GM18498 (cell line): ENCODE results near the gene TBX1.

ENCODE experiments used
- ATAC-seq: cut with Tn5 transposase; IDR thresholded peaks from one replicate; pipeline ENCODE4 v1.9.1; 2021; ENCODE audit warnings: mild to moderate bottlenecking, moderate library complexity; ENCODE audit not compliant: unreplicated experiment

Gene TBX1

GRCh38 chr22:19751497-19752245, 8.9 kb upstream of the TBX1 start:
- no peak for ATAC-seq

DNA sequence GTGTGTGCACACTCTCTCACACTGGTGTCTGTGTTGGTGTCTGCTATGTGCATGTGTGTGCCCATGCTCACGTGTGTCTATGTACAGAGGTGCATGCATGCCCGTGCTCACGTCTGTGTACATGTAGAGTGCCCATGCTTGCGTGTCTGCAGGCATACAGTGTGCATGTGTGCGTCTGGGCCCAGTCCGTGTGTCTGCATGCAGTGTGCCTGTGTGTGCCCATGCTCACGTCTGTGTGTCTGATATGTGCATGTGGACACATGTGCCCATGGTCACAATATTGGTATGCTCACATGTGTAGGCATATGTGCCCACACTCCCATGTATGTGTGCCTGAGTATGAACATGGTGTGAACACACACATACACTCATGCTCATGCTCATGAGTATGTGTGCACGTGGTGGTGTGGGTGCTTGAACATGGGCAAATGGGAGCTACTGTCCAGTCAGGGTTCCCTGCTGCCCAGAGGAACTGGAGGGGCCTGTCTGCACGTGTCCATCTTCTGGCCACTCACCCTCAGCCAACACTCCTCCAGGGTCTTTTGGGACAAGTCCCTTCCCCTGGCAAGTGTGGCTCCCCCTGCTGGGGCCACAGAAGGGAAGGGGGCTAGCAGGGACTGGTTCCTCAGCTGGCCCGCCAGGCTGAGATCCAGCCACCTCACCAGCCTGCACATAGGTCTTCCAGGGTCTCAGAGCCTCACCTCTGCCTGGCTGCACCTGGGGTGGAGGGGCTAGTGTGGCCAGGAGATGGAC, 7.3 kb upstream of the TBX1 start:
- no peak for ATAC-seq

DNA sequence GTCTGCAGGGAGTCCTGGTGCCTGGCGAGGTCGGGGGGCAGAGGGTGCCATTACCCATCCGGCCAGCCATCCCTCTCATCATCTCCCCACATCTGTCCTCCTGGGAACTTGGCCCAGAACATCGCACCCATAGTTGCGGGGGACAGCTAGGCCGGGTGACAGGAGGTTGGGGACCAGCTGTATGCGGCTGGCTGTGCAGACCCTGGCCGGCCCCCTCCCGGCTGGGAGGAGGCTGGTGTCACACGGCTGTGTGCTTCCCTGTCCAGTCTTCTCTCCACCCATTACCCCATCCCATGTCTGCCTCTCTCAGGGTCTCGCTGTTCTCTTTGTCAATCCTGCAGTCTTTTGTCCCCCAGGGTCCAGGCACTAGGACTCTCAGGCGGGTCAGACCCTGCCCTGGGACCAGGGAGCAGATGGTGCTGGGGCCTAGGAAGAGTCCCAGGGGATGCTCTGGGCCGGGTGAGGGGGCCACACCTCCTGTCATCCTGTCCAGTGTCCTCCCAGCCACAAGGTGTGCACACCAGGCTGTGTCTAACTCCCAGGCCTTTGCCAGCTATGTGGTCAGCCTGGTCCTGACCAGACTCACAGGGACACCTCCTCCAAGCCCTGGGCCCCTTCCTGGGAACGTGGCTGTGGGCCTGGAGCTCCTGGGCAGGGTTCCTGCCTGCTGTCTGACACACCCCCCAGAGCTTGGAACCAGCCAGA, 6.4 kb upstream of the TBX1 start:
- no peak for ATAC-seq

GRCh38 chr22:19754701-19755144, 5.9 kb upstream of the TBX1 start:
- no peak for ATAC-seq

DNA sequence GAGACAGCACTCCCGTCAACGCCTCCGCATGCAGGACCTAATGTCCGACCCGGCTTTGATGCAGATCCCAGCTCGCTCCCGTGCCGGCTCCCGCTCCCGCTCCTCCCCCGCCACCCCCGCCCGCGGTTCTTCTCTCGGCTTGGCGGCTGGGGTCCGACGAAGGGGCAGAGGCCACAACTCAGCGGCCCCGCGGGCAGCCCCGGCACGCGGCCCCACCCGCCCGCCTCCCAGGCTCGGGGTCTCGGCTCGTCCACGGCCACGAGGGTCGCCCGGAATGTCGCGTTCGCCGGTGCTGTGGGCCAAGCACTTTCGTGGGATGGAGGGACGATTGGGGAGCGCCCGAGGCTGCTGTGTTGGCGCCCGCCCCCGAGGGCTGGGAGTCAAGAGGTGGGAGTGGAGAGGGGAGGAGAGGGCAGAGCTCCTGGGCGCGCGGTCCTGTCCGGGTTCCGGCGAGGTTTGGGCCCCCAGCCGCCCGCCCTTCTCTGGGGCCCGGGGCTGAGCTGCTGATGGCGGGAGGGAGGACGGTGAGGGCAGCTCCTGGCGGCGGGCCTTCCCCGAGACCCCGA, 5.3 kb upstream of the TBX1 start:
- no peak for ATAC-seq

DNA sequence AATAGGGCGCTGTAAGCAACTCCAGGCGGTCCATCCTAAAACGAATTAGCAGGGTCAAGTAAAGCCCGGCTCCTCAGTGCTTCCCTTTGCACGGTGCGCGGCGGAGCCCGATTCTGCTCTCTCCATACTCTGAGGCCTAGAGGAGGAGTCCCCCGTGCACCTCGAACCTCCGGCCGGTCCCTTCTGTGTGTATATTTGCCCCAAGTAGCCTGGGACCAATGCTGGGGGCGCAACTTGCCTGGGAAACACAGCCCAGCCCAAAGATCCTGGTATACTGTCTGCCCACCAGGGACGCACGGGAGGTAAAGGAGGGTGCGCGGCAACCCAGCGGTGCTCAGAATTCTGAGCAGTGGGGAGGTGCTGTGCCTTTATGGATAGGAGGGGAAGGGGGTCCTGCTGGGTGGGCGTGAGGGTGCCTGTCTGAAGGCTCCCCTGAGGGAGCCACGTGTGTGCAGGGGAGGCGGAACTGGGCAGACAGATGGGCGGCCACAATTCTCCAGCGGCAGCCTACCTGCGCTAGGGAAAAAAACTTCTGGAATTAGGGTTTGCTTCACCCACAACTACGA, 4.8 kb upstream of the TBX1 start:
- no peak for ATAC-seq

GRCh38 chr22:19756288-19757128, 4.1 kb upstream of the TBX1 start:
- no peak for ATAC-seq

GRCh38 chr22:19757140-19757984, 3.2 kb upstream of the TBX1 start:
- no peak for ATAC-seq

DNA sequence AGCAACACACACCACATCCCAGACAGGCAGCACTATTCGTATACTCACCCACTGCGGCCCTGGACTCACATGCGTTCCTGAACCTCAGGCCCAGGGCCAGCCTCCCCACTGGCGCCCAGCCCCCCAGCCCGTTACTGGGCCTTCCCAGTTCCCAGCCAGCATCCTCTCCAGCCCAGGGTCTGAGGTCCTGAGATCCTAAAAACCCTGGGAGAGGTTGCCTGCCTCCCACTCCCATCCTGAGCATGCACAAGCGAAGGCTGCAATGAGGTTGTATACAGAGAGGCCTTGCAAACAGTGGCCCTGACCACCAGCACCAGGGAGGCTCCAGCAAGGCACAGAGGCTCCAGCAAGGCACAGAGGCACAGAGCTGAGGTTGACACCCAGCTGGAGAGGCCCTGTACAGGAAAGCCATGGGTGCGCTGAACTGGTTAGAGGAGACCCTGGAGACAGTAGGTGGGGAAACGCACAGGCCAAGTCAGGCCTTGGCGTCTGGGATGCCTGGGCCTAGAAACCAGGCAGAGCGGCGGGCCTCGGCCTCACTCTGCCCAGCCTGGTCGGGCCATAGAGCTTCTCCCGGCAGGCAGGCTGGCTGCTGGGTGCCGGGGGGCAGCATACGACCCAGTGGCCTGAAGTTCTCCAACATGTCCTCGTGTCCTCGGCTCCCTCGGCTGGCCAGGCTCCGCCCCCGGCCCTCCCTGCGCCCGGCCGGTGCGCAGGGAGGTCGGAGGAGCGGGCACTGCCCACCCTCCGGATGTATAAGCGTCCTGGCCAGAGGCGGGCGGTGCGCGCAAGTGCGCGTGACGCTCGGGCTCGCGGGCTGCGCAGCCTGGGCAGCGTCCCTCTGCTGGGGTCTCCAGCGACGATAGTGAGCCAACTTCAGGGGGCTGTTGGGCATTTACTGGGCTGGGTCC, 2.3 kb upstream of the TBX1 start:
- ATAC-seq = no peak

- ATAC-seq = no peak
These were observed 1.6 kb upstream of the TBX1 start for GRCh38 chr22:19758896-19759426.

- ATAC-seq = no peak
These were observed 1.0 kb upstream of the TBX1 start for GRCh38 chr22:19759427-19760057.

DNA sequence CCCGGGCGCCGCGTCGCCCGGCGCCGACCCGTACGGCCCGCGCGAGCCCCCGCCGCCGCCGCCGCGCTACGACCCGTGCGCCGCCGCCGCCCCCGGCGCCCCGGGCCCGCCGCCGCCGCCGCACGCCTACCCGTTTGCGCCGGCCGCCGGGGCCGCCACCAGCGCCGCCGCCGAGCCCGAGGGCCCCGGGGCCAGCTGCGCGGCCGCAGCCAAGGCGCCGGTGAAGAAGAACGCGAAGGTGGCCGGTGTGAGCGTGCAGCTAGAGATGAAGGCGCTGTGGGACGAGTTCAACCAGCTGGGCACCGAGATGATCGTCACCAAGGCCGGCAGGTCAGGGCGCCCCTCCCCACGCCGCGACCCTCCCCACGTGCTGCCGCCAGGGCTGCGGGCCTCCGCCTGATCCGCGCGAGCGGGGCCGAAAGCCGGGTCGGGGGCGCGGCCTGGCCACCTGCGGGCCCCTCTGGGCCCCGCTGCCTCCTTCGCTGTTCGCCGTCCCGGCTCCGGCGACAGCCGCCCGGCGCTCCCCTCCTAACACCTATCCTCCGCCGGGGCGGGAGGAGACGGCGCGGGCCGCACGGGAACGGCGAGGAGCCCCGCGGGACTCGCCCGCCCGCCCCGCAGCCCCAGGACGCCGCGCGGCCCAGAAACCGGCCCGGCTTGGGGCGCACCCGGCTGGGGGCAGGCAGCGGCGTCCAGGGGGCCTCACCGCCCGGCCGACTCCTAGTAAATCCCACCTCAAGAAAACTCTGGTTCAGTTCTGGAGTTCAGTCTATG, 560 bp downstream of the TBX1 start:
- ATAC-seq = no peak

DNA sequence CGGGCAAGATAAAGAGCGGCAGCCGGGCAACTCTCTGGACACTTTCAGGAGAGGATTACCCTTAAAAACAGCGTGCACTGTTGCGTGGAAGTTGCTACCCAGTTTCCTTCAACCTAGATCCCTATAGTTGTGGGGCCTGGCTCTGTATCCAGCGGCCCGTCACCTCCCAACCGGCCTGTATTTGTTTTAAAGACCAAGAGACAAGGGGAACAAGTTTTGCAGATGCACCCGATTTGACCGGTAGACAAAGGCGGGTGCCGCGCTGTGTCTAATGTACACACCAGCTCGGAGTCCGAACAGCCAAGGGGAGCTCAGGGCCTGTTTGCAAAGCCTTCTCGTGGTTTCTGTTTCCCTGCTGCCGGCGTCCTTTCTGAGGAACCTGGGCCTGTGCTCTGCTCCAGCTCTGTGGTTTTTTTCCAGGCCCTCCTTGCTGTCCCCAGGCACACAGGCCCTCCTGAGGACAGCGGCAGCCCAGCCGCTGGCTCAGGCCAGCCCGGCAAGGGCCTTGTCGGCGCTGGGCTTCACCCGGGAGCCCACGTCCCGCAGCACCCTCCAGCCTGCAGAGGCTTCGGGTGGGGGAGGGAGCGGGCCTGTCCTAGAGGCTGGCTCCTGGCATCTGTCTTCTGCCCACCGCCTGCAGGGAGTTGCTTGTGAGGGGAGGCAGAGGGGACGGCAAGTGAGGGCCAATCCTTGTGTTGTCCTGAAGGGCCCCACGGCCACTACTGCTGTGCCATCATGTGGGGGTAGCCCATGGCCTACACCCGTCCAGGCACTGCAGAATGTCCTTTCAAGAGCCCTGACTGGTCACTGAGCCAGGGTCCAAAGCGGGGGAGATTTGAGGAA, 1.4 kb downstream of the TBX1 start:
- no peak for ATAC-seq

DNA sequence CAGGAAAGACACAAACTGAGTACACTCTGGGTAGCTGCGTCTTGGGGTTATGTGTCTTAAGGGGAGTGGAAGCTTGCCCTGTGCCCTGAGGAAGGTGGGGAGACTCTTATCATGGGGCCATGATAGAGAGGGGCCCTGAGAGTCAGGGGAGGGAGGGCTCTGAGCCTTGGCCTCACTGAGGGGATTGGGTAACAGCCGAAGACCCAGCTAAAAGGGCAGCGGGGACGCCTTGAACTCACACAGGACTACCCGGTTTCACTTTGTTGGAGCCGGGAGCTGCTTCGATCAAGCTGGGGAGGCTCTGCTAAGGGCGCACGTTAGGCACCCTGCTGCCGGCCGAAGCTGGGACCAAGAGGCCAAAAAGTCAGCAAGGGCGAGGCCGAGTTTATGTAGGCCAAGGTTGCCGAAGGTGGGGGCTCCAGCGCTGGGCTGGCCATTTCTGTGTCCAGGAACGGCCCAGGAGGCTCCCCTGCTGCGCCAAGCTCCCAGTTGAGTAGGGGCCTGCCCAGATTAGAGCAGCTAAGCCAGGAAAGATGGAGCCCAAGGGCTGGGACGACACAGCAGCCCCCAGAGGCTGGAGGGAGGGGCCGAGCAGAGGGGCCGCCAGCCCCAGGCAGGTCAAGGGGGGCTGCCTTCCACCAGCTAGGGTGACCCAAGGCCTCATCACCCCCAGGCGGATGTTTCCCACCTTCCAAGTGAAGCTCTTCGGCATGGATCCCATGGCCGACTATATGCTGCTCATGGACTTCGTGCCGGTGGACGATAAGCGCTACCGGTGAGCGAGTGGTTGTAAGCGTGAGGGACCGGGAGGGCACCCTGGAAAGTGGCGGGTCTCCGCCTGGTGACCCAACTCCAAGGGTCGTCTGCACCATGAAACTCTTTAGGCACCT, 2.2 kb downstream of the TBX1 start:
- no peak for ATAC-seq
